ENCODE measurements around the gene LRP5. TPM values are rescaled to one million over a fixed set of nuclear protein-coding genes. Genes with fewer than 3 reads are reported as not detected.

LRP5 gene
- total RNA-seq, 4 donors from 2014 or later = 32.6 to 68.9 (median 42.5) TPM

- TF ChIP-seq EP300 (IDR thresholded peaks at IDR 0.05) (no peak), POLR2A (IDR thresholded peaks at IDR 0.05) (no peak), CTCF (IDR thresholded peaks at IDR 0.05) (no peak), POLR2AphosphoS5 (IDR thresholded peaks at IDR 0.05) (no peak)
- H3K4me3 ChIP-seq = no peak overlapping the region
- no peak for ATAC-seq
- 60 to 75% methylated on average over 2 to 7 of the region's 16 CpGs for WGBS, 2 donors (ENCODE audit: low coverage in 1 of 2)
- peaks cover 0 to 65% of the 10 kb centered on the region in 2 donors for H3K36me3 ChIP-seq
- peak overlapping the region in 3 of 4 donors; percentile 2 to 58 (median 53) for H3K27ac ChIP-seq
- peaks cover 0 to 42% (median 17%) of the 10 kb centered on the region in 3 donors for H3K4me1 ChIP-seq
- no peaks in the 10 kb centered on the region for H3K27me3 ChIP-seq
- no peaks in the 10 kb centered on the region for H3K9me3 ChIP-seq
Measured at GRCh38 chr11:68266121-68266891, 46.1 kb upstream of the LRP5 start.

- 74 to 96% methylated on average over 4 to 5 of the region's 12 CpGs for WGBS, 2 donors (ENCODE audit: low coverage in 1 of 2)
- TF ChIP-seq POLR2AphosphoS5 (IDR thresholded peaks at IDR 0.05) (no peak), EP300 (IDR thresholded peaks at IDR 0.05) (no peak), POLR2A (IDR thresholded peaks at IDR 0.05) (no peak), CTCF (IDR thresholded peaks at IDR 0.05) (no peak)
- H3K36me3 ChIP-seq = peaks cover 0 to 56% of the 10 kb centered on the region in 2 donors
- ATAC-seq = no peak
- H3K9me3 ChIP-seq = no peaks in the 10 kb centered on the region
- peak overlapping the region in 3 of 4 donors; percentile 2 to 58 (median 53) for H3K27ac ChIP-seq
- no peaks in the 10 kb centered on the region for H3K27me3 ChIP-seq
- H3K4me3 ChIP-seq = no peak overlapping the region
- peaks cover 0 to 44% (median 17%) of the 10 kb centered on the region in 3 donors for H3K4me1 ChIP-seq
Measured at GRCh38 chr11:68266936-68267880, 45.2 kb upstream of the LRP5 start.

- Histone ChIP-seq H3K4me3 (no peak overlapping the region), H3K27me3 (no peaks in the 10 kb centered on the region), H3K36me3 (peaks cover 0 to 50% of the 10 kb centered on the region in 2 donors), H3K27ac (no peak overlapping the region), H3K4me1 (peaks cover 0 to 51% (median 21%) of the 10 kb centered on the region in 3 donors), H3K9me3 (no peaks in the 10 kb centered on the region)
- ATAC-seq = no peak
- WGBS, 2 donors (ENCODE audit: low coverage in 1 of 2) = no CpG with 5 or more reads among the region's 6 CpGs
- no peak for TF ChIP-seq POLR2AphosphoS5 (IDR thresholded peaks at IDR 0.05)
- no peak for TF ChIP-seq POLR2A (IDR thresholded peaks at IDR 0.05)
- TF ChIP-seq CTCF (IDR thresholded peaks at IDR 0.05) = no peak
- no peak for TF ChIP-seq EP300 (IDR thresholded peaks at IDR 0.05)
Measured at GRCh38 chr11:68267881-68268240, 44.5 kb upstream of the LRP5 start.

- 14 to 58% methylated on average over 6 to 8 of the region's 10 CpGs for WGBS, 2 donors (ENCODE audit: low coverage in 1 of 2)
- TF ChIP-seq CTCF (IDR thresholded peaks at IDR 0.05) (no peak), POLR2AphosphoS5 (IDR thresholded peaks at IDR 0.05) (peak; percentile 67)
- H3K36me3 ChIP-seq = peaks cover 0 to 35% of the 10 kb centered on the region in 2 donors
- peak overlapping the region in 2 of 4 donors; percentile 96 for H3K27ac ChIP-seq
- H3K4me1 ChIP-seq = peaks cover 0 to 55% (median 21%) of the 10 kb centered on the region in 3 donors
- H3K27me3 ChIP-seq = no peaks in the 10 kb centered on the region
- H3K9me3 ChIP-seq = no peaks in the 10 kb centered on the region
- ATAC-seq = no peak
- no peak overlapping the region for H3K4me3 ChIP-seq
Measured at GRCh38 chr11:68269414-68270081, 42.8 kb upstream of the LRP5 start.

Data from gastroesophageal sphincter (tissue), 4 donors.